Large intestine (tissue), 3 donors: ENCODE data around the gene HSPB6. TPM values are rescaled to one million over a fixed set of nuclear protein-coding genes. Genes with fewer than 3 reads are reported as not detected.

Experiments
- DNase-seq, 2 donors: peaks; one replicate each; pipeline versions ENCODE4 v3.0.0 to v3.0.0-alpha.2; 2013
- H3K27ac ChIP-seq: one replicate; pipeline ENCODE4 v1.5.1; 2013; ENCODE audit warnings: low read length
- H3K27me3 ChIP-seq: 2 replicates; pipeline ENCODE4 v1.6.1; 2013; ENCODE audit warnings: low read length; ENCODE audit not compliant: control insufficient read depth, insufficient read depth
- H3K36me3 ChIP-seq: 2 replicates; pipeline ENCODE4 v1.6.1; 2013; ENCODE audit warnings: low read length; ENCODE audit not compliant: control insufficient read depth, insufficient read depth
- H3K4me1 ChIP-seq: one replicate; pipeline ENCODE4 v1.6.1; 2013; ENCODE audit warnings: low read length; ENCODE audit not compliant: control insufficient read depth, insufficient read depth
- H3K4me3 ChIP-seq: one replicate; pipeline ENCODE4 v1.5.1; 2013; ENCODE audit warnings: low read length
- H3K9me3 ChIP-seq: one replicate; pipeline ENCODE4 v1.6.1; 2013; ENCODE audit warnings: mild to moderate bottlenecking, low read depth, low read length, moderate library complexity; ENCODE audit not compliant: control insufficient read depth
- WGBS: methylation state at CpG from one replicate; pipeline ENCODE4 v1.1.5; 2013; ENCODE audit warnings: low lambda C conversion rate; ENCODE audit not compliant: insufficient coverage; 5-methylcytosine and 5-hydroxymethylcytosine counted together
- polyA plus RNA-seq: library from polyadenylated mRNA; unstranded; fragments of 120-200 nt; gene quantifications from one replicate; pipeline ENCODE4 v1.2.1, GENCODE V29; 2013

Gene HSPB6
- polyA plus RNA-seq, 1 donor = 50.2 TPM

- H3K4me3 ChIP-seq = no peak overlapping the region
- no peak overlapping the region for H3K27ac ChIP-seq
- no peaks in the 10 kb centered on the region for H3K9me3 ChIP-seq
- peaks cover 17% of the 10 kb centered on the region for H3K4me1 ChIP-seq
- H3K36me3 ChIP-seq = peaks cover 6% of the 10 kb centered on the region
- peak; percentile 25 to 73 for DNase-seq
- no CpG with 5 or more reads among the region's 31 CpGs for WGBS
- H3K27me3 ChIP-seq = no peaks in the 10 kb centered on the region
These were observed 29.7 kb upstream of the HSPB6 start for GRCh38 chr19:35786299-35787160.

DNA sequence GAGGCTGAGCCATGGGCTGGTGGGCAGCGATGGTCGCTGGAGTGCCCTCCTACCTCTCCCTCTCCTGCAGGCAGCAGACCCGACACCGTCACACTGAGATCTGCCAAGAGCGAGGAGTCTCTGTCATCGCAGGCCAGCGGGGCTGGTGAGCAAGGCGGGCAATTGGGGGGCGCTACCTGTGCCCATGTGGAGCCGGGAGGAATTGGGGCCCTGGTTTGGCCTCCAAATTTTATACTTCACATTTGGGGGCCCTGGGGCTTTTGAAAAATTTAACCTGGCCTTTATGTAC lies 28.5 kb upstream of the HSPB6 start:
- peaks cover 9% of the 10 kb centered on the region for H3K36me3 ChIP-seq
- H3K4me1 ChIP-seq = peaks cover 17% of the 10 kb centered on the region
- no peaks in the 10 kb centered on the region for H3K9me3 ChIP-seq
- no peaks in the 10 kb centered on the region for H3K27me3 ChIP-seq
- no peak overlapping the region for H3K4me3 ChIP-seq
- no CpG with 5 or more reads among the region's 10 CpGs for WGBS
- H3K27ac ChIP-seq = no peak overlapping the region
- no peak for DNase-seq

DNA sequence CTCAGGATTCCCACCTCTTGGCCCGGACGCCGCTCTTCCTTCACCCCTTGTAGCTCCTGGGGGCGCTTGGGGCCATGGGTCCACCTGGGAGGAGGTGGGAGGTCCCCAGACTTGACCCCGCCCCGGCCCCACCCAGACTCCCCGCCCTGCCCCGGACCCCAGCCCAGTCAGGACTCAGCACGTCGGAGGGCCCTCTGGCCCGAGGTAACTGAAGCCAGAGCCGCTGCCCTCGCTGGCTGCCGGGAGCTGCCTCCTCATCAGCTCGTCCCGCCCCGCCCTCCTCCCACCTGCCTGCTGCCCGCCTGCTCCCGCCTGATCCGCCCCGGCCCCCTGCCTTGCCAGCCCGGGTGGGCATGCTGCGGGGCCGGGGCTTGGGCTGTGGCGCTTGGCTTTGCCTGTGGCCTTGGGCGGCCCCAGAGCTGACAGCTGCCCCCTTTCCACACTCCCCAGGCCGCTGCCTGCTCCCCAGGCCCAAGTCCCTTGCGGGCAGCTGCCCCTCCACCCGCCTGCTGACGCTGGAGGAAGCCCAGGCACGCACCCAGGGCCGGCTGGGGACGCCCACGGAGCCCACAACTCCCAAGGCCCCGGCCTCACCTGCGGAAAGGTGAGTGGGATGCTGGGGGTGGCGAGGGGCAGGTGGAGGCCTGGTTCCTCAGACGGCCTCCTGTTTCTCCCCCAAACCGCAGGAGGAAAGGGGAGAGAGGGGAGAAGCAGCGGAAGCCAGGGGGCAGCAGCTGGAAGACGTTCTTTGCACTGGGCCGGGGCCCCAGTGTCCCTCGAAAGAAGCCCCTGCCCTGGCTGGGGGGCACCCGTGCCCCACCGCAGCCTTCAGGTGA lies 27.9 kb upstream of the HSPB6 start:
- no peak overlapping the region for H3K27ac ChIP-seq
- DNase-seq = no peak
- H3K36me3 ChIP-seq = peaks cover 13% of the 10 kb centered on the region
- no CpG with 5 or more reads among the region's 45 CpGs for WGBS
- peaks cover 17% of the 10 kb centered on the region for H3K4me1 ChIP-seq
- no peaks in the 10 kb centered on the region for H3K27me3 ChIP-seq
- H3K9me3 ChIP-seq = no peaks in the 10 kb centered on the region
- H3K4me3 ChIP-seq = no peak overlapping the region

DNA sequence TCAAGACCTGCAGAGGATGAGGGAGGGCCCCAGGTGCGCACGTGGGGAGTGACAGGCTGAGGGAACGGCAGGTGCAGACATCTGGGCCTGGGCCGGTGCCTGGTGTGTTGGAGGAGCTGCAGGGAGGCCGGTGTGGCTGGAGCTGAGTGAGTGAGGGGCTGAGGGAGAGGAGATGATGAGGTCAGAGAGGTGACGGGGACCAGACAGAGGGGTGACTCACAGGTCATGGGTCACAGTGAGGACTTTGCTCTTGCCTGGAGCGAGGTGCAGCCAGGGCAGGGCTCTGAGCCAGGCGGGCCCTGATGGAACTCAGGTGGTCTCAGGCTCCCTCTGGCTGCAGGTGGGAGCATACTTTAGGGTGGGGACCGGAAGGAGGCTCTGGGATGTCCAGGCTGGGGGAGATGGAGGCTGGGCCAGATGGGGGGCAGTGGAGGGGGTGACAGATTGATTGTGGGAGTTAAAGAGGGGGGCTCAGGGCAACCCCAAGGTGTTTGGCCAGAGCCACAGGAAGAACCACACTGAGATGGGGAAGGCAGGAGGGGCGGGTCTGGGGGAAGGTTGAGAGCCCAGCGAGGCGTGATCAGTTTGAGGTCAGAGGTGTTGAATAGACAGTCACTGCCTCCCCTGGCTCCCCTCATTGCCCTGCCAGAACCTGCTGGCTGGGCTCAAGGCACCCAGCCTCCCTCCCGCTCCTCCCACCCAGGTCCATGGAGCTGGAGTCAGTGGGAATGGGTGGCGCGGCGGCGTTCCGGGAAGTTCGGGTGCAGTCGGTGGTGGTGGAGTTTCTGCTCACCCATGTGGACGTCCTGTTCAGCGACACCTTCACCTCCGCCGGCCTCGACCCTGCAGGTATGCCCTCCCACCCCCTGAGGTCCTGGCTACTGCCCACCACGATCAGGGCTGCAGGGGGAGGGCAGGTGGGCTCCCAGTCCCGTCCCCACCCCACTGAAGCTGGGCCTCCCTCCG lies 26.9 kb upstream of the HSPB6 start:
- Histone ChIP-seq H3K27me3 (no peaks in the 10 kb centered on the region), H3K36me3 (peaks cover 16% of the 10 kb centered on the region)

DNA sequence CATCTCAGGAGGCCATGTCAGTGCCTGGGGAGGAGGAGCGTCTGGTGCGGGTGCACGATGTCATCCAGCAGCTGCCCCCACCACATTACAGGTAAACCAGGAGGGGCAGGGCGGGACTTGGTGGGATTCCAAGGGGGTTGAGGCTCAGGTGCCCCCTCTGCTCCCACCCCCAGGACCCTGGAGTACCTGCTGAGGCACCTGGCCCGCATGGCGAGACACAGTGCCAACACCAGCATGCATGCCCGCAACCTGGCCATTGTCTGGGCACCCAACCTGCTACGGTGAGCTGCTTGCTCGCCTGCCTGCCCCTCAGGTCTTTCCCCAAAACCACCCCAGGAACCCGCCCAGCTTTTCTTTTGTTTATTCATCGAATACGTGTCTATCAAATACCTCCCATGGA lies 25.8 kb upstream of the HSPB6 start:
- no peaks in the 10 kb centered on the region for H3K27me3 ChIP-seq
- WGBS = no CpG with 5 or more reads among the region's 12 CpGs
- no peaks in the 10 kb centered on the region for H3K9me3 ChIP-seq
- no peak overlapping the region for H3K4me3 ChIP-seq
- no peak overlapping the region for H3K27ac ChIP-seq
- DNase-seq = no peak
- peaks cover 20% of the 10 kb centered on the region for H3K36me3 ChIP-seq
- H3K4me1 ChIP-seq = peaks cover 17% of the 10 kb centered on the region

More for the DNA sequence above, 26.9 kb upstream of the HSPB6 start:
- no peak for DNase-seq
- Histone ChIP-seq H3K4me3 (no peak overlapping the region), H3K27ac (no peak overlapping the region), H3K9me3 (no peaks in the 10 kb centered on the region), H3K4me1 (peaks cover 17% of the 10 kb centered on the region)
- WGBS = no CpG with 5 or more reads among the region's 28 CpGs

DNA sequence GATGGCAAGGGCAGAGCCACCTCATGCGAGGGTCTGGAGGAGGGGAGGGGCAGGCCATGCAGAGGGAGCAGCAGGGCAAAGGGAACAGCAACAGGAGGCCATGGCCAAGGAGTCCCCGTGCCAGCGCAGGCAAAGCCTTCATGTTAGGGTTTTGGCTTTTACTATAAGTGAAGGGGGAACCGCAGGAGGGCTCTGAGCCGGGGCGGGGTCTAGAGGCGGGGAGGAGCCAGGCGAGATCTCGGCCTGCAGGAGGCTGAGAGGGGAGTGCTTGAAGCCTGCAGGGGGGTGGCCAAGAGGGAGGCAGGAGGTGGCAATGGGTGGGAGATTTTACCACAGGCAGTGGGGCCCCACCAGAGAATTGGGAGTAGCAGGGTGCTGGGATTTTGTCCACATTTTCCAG lies 24.8 kb upstream of the HSPB6 start:
- DNase-seq = no peak
- Histone ChIP-seq H3K36me3 (peaks cover 20% of the 10 kb centered on the region), H3K27ac (no peak overlapping the region), H3K27me3 (no peaks in the 10 kb centered on the region), H3K9me3 (no peaks in the 10 kb centered on the region), H3K4me3 (no peak overlapping the region), H3K4me1 (peaks cover 19% of the 10 kb centered on the region)
- WGBS = no CpG with 5 or more reads among the region's 9 CpGs

DNA sequence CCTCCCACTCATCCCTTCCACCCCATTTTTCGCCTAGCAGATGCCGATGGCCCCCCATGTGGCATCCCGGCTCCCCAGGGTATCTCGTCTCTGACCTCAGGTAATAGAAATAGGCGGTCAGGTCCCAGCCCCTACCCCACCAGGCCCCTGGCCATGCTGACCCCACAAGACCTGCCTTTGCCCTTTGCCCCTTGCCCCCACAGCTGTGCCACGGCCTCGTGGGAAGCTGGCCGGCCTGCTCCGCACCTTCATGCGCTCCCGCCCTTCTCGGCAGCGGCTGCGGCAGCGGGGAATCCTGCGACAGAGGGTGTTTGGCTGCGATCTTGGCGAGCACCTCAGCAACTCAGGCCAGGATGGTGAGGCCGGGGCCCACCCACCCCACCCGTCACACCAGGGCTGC lies 23.9 kb upstream of the HSPB6 start:
- DNase-seq = no peak
- Histone ChIP-seq H3K4me3 (no peak overlapping the region), H3K36me3 (peaks cover 20% of the 10 kb centered on the region), H3K27ac (no peak overlapping the region), H3K27me3 (no peaks in the 10 kb centered on the region), H3K9me3 (no peaks in the 10 kb centered on the region), H3K4me1 (peaks cover 20% of the 10 kb centered on the region)
- no CpG with 5 or more reads among the region's 20 CpGs for WGBS

GRCh38 chr19:35780058-35780457 lies 23.2 kb upstream of the HSPB6 start:
- Histone ChIP-seq H3K4me3 (no peak overlapping the region), H3K36me3 (peaks cover 20% of the 10 kb centered on the region), H3K27me3 (no peaks in the 10 kb centered on the region), H3K27ac (no peak overlapping the region), H3K4me1 (peaks cover 17% of the 10 kb centered on the region), H3K9me3 (no peaks in the 10 kb centered on the region)
- WGBS = no CpG with 5 or more reads among the region's 16 CpGs
- no peak for DNase-seq

GRCh38 chr19:35779033-35779432 lies 22.2 kb upstream of the HSPB6 start:
- Histone ChIP-seq H3K9me3 (no peaks in the 10 kb centered on the region), H3K27ac (no peak overlapping the region), H3K27me3 (no peaks in the 10 kb centered on the region), H3K4me1 (peaks cover 15% of the 10 kb centered on the region), H3K4me3 (no peak overlapping the region), H3K36me3 (peaks cover 20% of the 10 kb centered on the region)
- no CpG with 5 or more reads among the region's 8 CpGs for WGBS
- no peak for DNase-seq

DNA sequence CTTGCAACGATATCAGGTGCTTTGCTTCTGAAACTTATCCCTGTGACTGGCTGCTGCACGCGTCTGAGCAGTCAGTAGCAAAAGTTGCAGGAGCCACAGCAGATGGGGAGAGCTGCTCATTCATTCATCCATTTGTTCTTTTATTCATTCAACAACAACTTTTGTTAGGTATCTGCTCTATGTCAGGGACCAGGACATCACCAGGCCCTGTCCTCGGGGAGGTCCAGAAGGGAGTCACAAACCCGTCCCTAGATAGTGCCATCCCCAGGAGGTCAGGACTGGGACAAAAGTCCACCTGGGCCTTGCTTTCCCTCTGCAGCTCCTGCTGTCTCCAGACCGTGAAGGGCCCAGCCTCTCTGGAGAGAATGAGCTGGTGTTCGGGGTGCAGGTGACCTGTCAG lies 21.1 kb upstream of the HSPB6 start:
- Histone ChIP-seq H3K4me3 (no peak overlapping the region), H3K27me3 (no peaks in the 10 kb centered on the region), H3K9me3 (no peaks in the 10 kb centered on the region), H3K4me1 (peaks cover 11% of the 10 kb centered on the region), H3K27ac (no peak overlapping the region), H3K36me3 (peaks cover 19% of the 10 kb centered on the region)
- no CpG with 5 or more reads among the region's 7 CpGs for WGBS
- no peak for DNase-seq
